DND-41 (cell line): Measurements from ENCODE around the gene MINDY4.

Source experiments
- ATAC-seq: fragments of 200-7000 bp; cut with Tn5 transposase; 3 replicates; pipeline ENCODE4 v1.9.1; 2021; ENCODE audit warnings: low read depth; ENCODE audit not compliant: insufficient read depth
- DNase-seq: peaks from one replicate; pipeline ENCODE4 v3.0.0-alpha.2; 2020
- H2AFZ ChIP-seq: 2 replicates; pipeline ENCODE4 v1.6.0; 2012; ENCODE audit warnings: low read depth, low read length
- H3K27ac ChIP-seq: 2 replicates; pipeline ENCODE4 v1.5.1; 2012; ENCODE audit warnings: low read length, inconsistent platforms
- H3K27me3 ChIP-seq: fragments of 200-600 bp; sonication (generic); 2 replicates; pipeline ENCODE4 v1.6.0; 2012; ENCODE audit warnings: low read length, mild to moderate bottlenecking, inconsistent platforms; ENCODE audit not compliant: insufficient read depth, poor library complexity
- H3K36me3 ChIP-seq: 2 replicates; pipeline ENCODE4 v1.5.1; 2012; ENCODE audit warnings: low read length, inconsistent platforms; ENCODE audit not compliant: insufficient read depth
- H3K4me1 ChIP-seq: 2 replicates; pipeline ENCODE4 v1.5.1; 2012; ENCODE audit warnings: mild to moderate bottlenecking, low read length; ENCODE audit not compliant: insufficient read depth
- H3K4me2 ChIP-seq: 2 replicates; pipeline ENCODE4 v1.6.0; 2012; ENCODE audit warnings: mild to moderate bottlenecking, moderate library complexity, low read length, inconsistent platforms; ENCODE audit not compliant: insufficient read depth
- H3K4me3 ChIP-seq, 2 experiments: fragments of 200-600 bp in 1 of 2; shearing (Covaris generic) in 1 of 2; 2 replicates each; pipeline ENCODE4 v1.5.1; 2012 to 2016; ENCODE audit warnings: inconsistent platforms in 2 of 2, low read length in 2 of 2, mild to moderate bottlenecking in 2 of 2, low read depth in 1 of 2, moderate library complexity in 1 of 2
- H3K79me2 ChIP-seq: 2 replicates; pipeline ENCODE4 v1.6.0; 2012; ENCODE audit warnings: low read length, inconsistent platforms; ENCODE audit not compliant: insufficient read depth
- H3K9ac ChIP-seq: 2 replicates; pipeline ENCODE4 v1.6.0; 2012; ENCODE audit warnings: low read depth, mild to moderate bottlenecking, inconsistent platforms, low read length, moderate library complexity
- H3K9me3 ChIP-seq: 2 replicates; pipeline ENCODE4 v1.5.1; 2012; ENCODE audit warnings: low read length, moderate library complexity, mild to moderate bottlenecking, inconsistent platforms; ENCODE audit not compliant: insufficient read depth, severe bottlenecking
- H4K20me1 ChIP-seq: 2 replicates; pipeline ENCODE4 v1.6.0; 2012; ENCODE audit warnings: low read length; ENCODE audit not compliant: insufficient read depth
- EZH2 ChIP-seq: IDR thresholded peaks from 3 replicates; pipeline ENCODE4 v1.6.1; 2012; ENCODE audit warnings: borderline replicate concordance, low read depth, mild to moderate bottlenecking, moderate library complexity, low read length, inconsistent platforms; ENCODE audit not compliant: severe bottlenecking
- TF ChIP-seq, protein P1 (sequence below): IDR thresholded peaks from 2 replicates; pipeline ENCODE4 v1.5.1; 2012; ENCODE audit warnings: borderline replicate concordance, low read length, moderate library complexity, mild to moderate bottlenecking; ENCODE audit not compliant: poor library complexity, severe bottlenecking; ENCODE audit errors: extremely low read depth

MINDY4 gene

DNA sequence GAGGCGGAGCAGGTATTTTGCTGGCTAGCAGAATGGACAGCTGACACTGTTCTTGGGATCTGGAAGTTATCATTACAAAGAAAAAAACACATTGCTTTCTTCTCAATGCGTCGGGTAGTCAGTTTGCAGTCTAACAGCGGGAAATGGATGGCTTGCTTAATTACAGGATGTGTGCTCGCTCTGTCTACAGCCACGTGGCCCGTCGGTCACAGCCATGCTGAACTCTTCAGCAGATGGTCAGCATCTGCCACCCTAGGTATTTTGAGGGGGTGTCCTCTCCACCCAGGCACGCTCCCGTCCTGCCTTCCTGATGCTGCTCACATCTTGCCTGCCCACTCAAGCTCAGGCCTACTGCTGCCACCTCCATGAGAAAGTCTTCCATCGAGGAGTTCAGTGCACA lies 39.6 kb upstream of the MINDY4 start:
- ATAC-seq, result no peak
- no peak for TF ChIP-seq EZH2
- TF ChIP-seq, protein P1, sequence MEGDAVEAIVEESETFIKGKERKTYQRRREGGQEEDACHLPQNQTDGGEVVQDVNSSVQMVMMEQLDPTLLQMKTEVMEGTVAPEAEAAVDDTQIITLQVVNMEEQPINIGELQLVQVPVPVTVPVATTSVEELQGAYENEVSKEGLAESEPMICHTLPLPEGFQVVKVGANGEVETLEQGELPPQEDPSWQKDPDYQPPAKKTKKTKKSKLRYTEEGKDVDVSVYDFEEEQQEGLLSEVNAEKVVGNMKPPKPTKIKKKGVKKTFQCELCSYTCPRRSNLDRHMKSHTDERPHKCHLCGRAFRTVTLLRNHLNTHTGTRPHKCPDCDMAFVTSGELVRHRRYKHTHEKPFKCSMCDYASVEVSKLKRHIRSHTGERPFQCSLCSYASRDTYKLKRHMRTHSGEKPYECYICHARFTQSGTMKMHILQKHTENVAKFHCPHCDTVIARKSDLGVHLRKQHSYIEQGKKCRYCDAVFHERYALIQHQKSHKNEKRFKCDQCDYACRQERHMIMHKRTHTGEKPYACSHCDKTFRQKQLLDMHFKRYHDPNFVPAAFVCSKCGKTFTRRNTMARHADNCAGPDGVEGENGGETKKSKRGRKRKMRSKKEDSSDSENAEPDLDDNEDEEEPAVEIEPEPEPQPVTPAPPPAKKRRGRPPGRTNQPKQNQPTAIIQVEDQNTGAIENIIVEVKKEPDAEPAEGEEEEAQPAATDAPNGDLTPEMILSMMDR, result no peak
- Histone ChIP-seq H3K27ac (no peak overlapping the region), H3K4me2 (no peak overlapping the region), H3K79me2 (no peaks in the 10 kb centered on the region), H3K9me3 (no peaks in the 10 kb centered on the region), H3K4me1 (peaks cover 16% of the 10 kb centered on the region), H2AFZ (no peak overlapping the region), H3K9ac (no peak overlapping the region), H3K4me3 (no peak overlapping the region), H3K27me3 (no peaks in the 10 kb centered on the region), H4K20me1 (no peaks in the 10 kb centered on the region), H3K36me3 (no peaks in the 10 kb centered on the region)
- DNase-seq, result no peak

DNA sequence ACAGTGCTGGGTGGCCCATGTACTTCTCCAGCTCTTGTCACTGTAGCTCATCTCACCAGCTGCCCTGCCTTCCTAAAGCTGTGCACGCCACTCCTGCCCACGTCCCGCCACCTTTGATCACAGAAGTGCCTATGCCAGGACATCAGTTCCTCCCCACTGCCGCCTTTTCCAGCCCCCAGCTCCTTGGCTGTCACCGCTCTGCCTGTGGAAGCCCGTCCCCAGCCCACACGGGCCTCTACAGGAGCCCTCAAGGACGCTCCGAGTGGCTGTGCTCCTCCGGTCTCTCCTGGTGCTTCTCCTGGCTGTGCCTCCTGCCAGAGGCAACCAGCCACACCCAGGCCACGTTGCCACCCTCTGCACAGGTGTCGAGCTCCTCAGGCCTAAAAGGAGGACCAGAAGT lies 38.6 kb upstream of the MINDY4 start:
- Histone ChIP-seq H3K79me2 (no peaks in the 10 kb centered on the region), H2AFZ (no peak overlapping the region), H3K27ac (no peak overlapping the region), H4K20me1 (no peaks in the 10 kb centered on the region), H3K9me3 (no peaks in the 10 kb centered on the region), H3K36me3 (no peaks in the 10 kb centered on the region), H3K4me1 (peaks cover 6% of the 10 kb centered on the region), H3K27me3 (no peaks in the 10 kb centered on the region), H3K4me2 (no peak overlapping the region), H3K9ac (no peak overlapping the region), H3K4me3 (no peak overlapping the region)
- no peak for ATAC-seq
- DNase-seq, result no peak
- TF ChIP-seq EZH2, result no peak
- TF ChIP-seq, protein P1, result no peak

DNA sequence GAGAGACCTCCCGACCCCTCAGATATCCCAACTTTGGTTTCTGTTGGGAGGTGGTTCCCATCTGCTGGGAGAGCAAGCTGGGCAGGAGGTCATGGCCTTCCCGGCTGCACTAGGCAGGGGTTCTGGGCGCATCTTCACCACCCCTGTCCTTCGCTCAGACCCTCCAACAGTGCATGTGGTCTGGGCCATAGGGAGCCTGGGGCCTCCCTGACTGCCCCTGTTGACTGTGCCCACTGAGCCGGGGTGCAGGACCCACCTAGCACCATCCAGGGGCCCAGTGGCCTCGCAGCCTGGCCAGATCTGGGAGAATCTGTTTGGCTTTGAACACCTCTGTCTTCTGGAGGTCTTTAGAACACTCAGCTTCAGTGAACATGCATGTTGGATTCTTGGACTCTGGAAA lies 38.0 kb upstream of the MINDY4 start:
- Histone ChIP-seq H3K4me1 (no peaks in the 10 kb centered on the region), H3K9me3 (no peaks in the 10 kb centered on the region), H3K9ac (no peak overlapping the region), H2AFZ (no peak overlapping the region), H4K20me1 (no peaks in the 10 kb centered on the region), H3K36me3 (no peaks in the 10 kb centered on the region), H3K4me2 (no peak overlapping the region), H3K79me2 (no peaks in the 10 kb centered on the region), H3K27me3 (no peaks in the 10 kb centered on the region), H3K27ac (no peak overlapping the region), H3K4me3 (no peak overlapping the region)
- TF ChIP-seq EZH2, result no peak
- TF ChIP-seq, protein P1, result no peak
- DNase-seq, result no peak
- no peak for ATAC-seq

DNA sequence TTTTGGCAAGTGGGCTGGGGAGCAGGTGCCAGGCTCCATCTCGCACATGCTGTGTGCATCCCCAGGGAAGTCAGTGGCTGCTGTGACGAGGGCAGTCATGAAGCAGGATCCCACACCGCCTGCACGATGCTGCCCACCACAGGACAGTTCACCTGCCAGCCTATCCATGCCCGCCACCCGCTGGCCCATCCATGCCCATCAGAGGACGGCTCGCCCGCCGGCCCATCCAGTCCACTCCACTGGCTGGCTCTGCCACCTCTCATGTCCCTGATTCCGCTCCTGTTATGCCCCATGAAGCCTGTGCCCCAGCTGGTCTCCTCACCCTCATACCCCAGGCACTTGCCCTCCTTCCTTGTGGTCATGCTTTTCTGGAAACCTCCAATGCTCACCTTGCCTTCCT lies 37.5 kb upstream of the MINDY4 start:
- Histone ChIP-seq H3K36me3 (no peaks in the 10 kb centered on the region), H3K4me1 (no peaks in the 10 kb centered on the region), H3K9ac (no peak overlapping the region), H3K4me2 (no peak overlapping the region), H3K79me2 (no peaks in the 10 kb centered on the region), H3K4me3 (no peak overlapping the region), H3K27me3 (no peaks in the 10 kb centered on the region), H2AFZ (no peak overlapping the region), H4K20me1 (no peaks in the 10 kb centered on the region), H3K9me3 (no peaks in the 10 kb centered on the region), H3K27ac (no peak overlapping the region)
- DNase-seq (no peak), ATAC-seq (no peak)
- TF ChIP-seq, protein P1, result no peak
- no peak for TF ChIP-seq EZH2
